Inflammatory macrophage treated with lipopolysaccharide for 1 hour (primary cell): Measurements from ENCODE around the gene GSTCD.
"Not testable (repeated sequence)": the region's sequence is repeated elsewhere in the genome, so short reads cannot be mapped to it uniquely, and the experiment has no call there.

Source experiments
- DNase-seq, 2 donors: peaks; one replicate each; pipeline ENCODE4 v3.0.0-alpha.2; 2020 to 2022

Gene GSTCD

DNA sequence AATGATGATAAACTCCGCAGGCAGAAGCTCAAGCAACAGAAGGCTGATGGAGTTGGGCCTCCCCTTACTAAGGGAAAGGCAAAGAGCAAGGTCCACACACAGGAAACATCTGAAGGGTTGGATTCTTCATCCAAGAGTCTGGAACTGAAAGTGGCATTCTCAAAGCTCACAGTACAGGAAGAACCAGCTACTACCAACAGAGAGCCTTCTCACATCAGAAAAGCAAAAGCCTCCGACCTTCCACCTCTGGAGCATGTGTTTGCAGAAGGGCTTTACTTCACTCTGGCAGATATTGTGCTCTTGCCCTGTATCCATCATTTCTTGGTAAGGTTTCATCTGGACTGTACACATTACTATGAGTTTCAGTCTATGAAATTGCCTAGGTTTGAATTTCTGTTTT is 10.6 kb downstream of the GSTCD start:
- DNase-seq: no peak

DNA sequence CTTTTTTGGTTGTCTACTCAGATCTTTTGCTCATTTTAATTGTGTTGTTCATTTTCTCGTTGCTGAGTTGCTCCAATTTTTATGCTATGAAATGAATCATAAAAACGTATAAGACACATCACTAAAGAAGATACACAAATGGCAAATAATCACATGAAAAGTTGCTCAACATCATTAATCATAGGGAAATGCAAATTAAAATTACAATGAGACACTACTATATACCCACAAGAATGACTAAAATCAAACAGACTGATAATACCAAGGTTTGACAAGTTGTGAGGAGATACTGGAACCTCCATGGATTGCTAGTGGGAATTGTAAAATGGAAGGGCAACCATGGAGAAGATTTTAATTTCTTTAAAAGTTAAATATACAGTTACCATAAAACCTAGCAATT is 17.0 kb downstream of the GSTCD start:
- DNase-seq: no peak

DNA sequence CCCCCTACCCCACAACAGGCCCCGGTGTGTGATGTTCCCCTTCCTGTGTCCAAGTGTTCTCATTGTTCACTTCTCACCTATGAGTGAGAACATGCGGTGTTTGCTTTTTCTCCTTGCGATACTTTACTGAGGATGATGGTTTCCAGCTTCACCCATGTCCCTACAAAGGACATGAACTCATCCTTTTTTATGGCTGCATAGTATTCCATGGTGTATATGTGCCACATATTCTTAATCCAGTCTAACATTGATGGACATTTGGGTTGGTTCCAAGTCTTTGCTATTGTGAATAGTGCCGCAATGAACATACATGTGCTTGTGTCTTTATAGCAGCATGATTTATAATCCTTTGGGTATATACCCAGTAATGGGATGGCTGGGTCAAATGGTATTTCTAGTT is 21.3 kb downstream of the GSTCD start:
- not testable (repeated sequence) for DNase-seq

DNA sequence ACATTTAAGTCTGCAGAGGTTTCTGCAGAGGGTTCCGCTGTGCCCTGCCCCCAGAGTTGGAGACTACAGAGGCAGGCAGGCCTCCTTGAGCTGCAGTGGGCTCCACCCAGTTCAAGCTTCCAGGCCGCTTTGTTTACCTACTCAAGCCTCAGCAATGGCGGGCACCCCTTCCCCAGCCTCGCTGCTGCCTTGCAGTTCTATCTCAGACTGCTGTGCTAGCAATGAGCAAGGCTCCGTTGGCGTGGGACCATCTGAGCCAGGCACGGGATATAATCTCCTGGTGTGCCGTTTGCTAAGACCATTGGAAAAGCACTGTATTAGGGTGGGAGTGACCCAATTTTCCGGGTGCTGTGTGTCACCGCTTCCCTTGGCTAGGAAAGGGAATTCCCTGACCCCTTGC is 26.6 kb downstream of the GSTCD start:
- DNase-seq: not testable (repeated sequence)

DNA sequence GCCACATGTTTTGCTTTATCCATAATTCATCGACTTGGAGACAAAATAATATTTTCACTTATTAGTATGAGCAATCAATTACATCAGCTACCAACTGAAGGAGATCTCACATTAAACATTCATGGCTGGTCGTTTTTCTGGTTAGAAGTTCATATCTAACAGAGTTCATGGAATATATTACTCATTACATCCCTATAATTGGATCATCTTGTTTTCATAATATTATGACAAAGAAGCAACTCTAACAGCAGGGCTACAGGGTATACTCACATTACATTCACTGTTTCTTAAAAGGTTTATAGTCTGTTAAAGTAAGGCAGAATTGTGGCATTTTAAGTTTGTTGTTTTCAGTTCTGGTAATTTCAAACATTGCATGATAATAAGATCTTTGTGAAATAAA is 33.0 kb downstream of the GSTCD start:
- no peak for DNase-seq

DNA sequence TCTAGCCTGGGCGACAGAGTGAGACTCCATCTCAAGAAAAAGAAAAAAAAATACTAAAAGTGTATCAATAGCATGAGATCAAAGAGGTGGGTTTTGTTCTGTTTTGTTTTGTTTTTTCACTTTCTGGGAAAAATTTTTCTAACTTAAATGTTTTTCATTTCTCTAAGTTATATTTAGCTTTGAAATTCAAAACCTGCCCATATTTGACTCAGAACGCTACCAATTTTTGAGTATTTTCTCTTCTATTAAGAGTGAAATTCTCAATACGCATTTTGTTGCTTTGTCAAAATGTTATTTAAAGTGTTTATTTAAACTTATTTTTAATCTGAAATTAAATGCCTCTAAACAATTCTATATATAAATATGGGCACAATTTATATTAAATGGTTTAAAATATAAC is 39.6 kb downstream of the GSTCD start:
- DNase-seq: no peak

DNA sequence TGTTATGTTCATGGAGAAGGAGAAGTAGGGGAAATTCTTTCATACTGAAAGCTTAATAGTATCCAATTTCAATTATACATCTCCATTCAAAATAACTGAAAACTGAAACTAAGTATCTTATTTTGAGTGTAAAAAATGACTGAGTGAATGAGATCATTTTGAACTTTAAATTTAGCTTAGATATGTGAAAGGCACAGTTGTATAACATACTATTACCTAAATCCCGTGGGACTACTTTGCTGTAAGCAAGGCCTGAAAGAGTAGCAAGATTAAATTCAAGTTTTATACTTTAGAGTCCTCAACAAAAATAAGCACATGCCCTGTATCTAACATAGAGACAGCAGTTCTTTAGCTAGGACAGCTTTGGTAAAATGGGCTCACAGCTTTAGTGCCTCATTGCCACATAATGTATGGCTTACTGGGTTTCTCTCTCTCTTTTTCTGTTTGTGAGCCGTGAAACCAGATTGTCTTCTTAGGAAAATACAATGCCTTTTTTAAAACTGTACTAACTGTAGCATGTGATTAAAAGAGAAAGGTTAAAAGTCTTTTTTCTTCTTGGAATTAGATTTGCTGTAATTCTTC is 43.2 kb downstream of the GSTCD start:
- DNase-seq: no peak

DNA sequence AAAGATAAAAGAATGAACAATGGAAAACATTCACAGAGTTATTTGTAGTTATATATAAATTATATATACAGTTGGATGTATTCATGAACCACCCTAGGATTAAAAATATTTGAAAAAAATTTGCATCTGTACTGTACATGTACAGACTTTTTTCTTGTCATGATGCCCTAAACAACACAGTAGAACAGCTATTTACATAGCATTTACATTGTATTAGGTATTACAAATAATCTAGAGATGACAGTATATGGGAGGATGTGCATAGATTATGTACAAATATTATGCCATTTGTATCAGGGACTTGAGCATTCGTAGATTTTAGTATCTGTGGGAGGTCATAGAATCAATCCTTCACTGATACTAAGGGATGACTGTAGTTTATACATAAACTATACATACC is 44.8 kb downstream of the GSTCD start:
- no peak for DNase-seq

DNA sequence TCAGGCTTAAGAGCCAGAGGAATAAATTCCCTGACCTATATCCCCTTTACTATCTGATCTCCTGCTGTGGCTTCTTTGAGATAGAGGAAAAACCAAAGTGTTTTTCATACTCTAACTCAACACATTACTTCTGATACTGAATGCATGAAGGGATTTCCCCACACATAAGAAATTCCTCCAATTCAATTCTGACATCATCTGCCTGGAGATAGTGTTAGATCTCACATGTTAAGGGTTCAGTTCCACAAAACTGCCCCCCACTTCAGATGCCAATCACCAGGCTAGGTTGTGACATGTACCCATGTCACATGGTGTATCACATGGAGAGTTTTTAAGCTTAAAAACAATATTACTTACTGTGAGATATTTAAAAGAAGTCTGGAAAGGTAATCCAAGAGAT is 46.8 kb downstream of the GSTCD start:
- peak; percentile 18 to 45 for DNase-seq

DNA sequence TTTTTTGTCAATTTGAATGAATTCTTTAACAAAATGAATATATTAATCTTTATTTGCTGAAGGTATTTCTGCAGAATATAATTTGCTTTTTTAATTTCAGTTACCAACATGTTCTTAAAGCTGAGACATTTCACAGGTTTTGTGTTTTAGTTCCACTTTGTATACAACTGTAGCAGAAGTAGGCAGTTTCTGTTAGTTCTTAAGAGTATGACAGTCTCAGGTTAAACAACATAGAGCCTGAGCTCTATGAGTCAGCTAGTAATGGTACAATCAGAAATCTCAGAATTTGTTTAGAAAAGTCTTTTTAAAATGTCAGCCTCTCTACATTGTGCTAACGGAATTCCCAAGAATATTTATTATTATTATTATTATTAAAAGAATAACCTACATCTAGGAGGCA is 50.4 kb downstream of the GSTCD start:
- no peak for DNase-seq

DNA sequence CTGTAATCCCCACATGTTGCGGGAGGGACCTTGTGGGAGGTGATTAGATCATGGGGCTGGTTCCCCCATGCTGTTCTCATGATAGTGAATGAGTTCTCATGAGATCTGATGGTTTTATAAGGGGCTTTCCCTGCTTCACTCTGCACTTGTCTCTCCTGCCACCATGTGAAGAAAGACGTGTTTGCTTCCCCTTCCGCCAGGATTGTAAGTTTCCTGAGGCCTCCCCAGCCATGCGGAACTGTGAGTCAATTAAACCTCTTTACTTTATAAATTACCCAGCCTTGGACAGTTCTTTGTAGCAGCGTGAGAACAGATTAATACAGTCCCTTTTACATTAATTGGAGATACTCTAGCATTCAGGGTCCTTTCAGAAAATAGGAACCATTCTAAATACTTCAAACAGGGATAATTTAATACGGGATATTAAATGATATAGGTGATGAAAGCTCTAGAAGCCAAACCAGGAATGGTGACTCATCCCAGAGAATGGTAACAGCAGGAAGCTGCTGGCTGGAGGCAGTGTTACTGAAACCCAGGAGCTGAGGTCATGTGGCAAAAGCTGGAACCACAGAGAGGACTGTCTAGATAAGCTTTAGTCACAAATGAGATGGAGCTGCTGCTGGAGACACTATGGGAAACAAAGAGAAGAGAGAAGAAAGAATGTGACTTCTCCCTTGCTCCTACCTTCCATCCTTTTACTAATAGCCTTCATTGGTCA is 57.3 kb downstream of the GSTCD start:
- DNase-seq: no peak

DNA sequence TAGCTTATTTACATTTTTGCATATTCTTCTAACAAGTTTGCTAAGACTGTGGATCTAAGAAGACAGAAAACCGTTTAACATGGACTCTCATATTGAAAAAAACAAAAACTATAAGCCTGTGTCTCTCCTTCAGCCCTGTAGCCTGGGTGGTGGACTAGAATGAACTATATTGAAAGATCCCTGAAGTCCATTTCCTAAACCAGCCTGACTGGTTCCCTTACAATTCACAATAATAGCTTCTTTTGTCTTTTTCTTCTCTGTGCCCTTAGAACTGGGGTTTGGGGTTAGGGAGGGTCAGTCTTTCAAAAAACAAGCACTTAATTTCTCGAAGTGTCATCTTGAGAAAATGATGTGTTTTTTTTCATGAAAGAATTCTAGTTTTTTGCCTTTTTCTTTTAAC is 59.0 kb downstream of the GSTCD start:
- DNase-seq: no peak

DNA sequence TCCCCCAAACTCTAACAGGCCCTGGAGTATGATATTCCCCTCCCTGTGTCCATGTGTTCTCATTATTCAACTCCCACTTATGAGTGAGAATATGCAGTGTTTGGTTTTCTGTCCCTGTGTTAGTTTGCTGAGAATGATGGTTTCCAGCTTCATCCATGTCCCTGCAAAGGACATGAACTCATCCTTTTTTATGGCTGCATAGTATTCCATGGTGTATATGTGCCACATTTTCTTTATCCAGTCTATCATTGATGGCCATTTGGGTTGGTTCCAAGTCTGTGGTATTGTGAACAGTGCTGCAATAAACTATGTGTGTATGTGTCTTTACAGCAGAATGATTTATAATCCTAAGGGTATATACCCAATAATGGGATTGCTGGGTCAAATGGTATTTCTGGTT is 61.9 kb downstream of the GSTCD start:
- DNase-seq: not testable (repeated sequence)

DNA sequence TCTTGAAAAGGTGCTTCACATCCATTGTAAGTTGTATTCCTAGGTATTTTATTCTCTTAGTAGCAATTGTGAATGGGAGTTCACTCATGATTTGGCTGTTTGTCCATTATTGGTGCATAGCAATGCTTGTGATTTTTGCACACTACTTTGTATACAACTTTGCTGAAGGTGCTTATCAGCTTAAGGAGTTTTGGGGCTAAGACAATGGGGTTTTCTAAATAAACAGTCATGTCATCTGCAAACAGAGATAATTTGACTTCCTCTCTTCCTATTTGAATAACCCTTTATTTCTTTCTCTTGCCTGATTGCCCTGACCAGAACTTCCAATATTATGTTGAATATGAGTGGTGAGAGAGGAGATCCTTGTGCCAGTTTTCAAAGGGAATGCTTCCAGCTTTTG is 63.5 kb downstream of the GSTCD start:
- not testable (repeated sequence) for DNase-seq

DNA sequence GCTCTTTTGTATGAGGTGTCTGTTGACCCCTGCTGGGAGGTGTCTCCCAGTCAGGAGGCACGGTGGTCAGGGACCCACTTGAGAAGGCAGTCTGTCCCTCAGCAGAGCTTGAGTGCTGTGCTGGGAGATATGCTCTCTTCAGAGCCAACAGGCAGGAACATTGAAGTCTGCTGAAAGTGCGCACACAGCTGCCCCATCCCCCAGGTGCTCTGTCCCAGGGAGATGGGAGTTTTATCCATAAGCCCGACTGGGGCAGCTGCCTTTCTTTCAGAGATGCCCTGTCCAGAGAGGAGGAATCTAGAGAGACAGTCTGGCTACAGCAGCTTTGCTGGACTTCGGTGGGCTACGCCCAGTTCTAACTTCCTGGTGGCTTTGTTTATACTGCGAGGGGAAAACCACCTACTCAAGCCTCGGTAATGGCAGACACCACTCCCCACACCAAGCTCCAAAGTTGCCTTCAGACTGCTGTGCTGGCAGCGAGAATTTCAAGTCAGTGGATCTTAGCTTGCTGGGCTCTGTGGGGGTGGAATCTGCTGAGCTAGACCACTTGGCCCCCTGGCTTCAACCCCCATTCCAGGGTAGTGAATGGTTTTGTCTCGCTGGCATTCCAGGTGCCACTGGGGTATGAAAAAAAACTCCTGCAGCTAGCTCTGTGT is 67.3 kb downstream of the GSTCD start:
- DNase-seq: not testable (repeated sequence)

DNA sequence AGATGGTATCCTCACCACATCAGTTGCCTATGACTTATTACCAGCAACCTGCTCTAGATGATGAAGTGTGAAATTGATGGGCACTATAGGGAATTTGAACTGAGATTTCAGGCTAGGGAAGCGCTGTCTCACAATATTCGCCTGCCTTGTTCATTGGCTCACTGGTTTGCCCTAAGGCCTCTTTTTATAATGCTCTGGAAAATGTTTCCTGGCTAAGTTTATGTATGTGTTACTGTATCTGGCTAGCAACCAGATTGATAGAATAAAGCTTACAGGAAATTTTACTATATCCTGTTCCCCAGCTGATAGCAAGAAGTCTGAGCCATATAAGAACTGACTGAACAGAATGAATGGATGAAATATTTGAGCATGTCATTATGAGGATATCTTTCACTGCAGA is 71.6 kb downstream of the GSTCD start:
- no peak for DNase-seq

DNA sequence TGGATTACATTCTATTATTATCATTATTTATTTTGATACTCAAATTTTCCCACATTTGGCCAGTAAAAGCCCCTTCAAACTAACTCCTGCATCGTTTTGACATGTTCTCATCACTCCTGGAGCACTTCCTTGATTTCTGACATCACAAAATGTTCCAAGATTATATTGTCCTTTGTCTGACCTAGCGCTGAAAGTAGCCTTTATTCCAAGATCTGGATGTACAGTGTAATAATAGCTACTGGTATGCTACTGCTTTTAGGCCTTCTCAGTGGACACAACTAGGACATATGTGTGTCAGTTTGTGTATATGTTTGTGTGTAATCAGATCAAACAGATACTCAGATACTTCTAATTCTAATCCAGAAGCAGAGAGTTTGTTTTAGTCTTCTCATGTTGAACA is 76.2 kb downstream of the GSTCD start:
- DNase-seq: no peak

DNA sequence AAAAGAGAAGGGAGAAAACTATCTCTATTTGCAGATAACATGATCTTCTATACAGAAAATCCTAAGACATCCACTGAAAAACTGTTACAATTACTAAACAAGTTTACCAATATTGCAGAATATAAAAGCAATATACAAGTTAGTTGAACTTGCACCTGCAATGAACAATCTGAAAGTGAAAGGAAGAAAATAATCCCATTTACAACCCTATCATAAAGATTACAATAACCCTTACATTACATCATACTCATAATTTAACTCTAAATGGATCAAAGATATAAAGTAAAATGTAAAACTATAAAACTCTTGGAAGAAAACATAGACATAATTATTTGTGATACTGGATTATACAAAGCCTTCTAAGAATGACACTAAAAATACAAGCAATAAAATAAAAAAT is 77.2 kb downstream of the GSTCD start:
- no peak for DNase-seq

DNA sequence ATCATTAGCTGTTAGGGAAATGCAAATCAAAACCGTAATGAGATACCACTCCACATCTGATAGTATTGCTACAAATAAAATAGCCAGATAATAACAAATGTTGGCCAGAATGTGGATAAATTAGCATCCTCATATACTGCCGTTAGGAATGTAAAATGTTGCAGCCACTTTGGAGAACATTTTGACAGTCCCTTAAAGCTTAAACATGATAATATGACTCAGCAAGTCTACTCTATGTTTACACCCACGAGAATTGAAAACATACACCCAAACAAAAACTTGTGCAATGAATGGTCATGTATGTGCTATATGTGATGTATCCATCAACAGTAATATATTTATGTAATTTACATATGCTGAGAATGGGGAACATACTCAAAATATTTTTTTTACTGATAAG is 78.2 kb downstream of the GSTCD start:
- no peak for DNase-seq

DNA sequence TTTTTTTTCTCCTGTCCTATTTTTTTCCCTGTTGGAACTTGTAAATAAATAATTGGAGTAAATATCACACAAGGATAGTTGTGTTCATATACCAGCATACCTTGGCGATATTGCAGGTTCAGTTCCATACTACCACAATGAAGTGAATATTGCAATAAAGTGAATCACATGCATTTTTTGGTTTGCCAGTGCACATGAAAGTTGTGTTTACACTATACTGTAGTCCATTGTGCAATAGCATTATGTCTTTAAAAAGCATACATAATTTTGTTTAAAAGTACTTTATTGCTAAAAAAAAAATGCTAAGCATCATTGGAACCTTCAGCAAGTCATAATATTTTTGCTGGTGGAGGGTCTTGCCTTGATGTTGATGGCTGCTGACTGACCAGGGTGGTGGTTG is 88.6 kb downstream of the GSTCD start:
- DNase-seq: no peak

DNA sequence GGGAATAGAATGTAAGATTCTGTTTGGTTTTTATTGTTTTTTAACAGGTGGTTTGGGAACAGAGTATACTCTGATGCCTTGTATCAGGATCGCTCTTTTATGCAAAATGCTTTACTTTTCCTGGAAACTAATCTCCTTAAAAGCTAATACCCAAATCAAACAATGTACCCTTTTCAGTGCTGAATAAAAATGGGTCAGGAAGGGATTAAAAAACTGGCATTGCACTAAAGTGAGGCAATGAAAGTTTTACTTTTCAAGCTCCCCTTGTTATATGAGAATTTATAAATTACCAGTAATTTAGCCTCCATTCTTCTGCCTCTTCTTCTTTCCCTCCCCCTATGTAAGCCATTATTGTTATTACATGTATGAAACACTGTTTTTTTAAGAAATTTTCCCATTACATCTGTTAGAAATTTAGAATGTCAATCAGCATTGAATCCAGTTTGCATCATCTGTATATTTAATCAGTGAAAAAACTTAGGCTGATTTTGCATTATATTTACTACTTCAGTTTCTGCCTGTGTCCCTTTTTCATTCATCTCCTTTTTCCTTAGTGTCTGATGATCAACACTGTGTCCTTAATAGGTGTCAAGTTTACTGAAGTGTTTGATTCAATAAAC is 97.0 kb downstream of the GSTCD start:
- DNase-seq: no peak

DNA sequence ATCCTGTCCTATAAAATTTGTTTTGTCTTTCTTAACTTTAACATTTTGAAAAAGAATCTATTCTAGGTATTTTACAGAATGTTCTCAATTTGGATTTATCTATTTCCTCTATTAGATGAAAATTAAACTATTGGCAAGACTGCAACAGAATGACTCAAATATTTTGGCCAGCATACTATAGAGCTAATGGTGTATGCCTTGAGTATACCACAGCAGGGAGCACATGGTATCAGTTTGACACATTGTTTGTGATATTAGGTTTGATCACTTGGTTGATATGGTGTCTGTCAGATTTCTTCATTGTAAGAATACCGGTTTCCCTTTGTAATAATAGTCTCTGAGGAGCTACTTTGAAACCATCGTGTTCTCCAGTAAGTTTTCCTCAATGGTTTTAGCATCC is 98.9 kb downstream of the GSTCD start:
- DNase-seq: no peak

DNA sequence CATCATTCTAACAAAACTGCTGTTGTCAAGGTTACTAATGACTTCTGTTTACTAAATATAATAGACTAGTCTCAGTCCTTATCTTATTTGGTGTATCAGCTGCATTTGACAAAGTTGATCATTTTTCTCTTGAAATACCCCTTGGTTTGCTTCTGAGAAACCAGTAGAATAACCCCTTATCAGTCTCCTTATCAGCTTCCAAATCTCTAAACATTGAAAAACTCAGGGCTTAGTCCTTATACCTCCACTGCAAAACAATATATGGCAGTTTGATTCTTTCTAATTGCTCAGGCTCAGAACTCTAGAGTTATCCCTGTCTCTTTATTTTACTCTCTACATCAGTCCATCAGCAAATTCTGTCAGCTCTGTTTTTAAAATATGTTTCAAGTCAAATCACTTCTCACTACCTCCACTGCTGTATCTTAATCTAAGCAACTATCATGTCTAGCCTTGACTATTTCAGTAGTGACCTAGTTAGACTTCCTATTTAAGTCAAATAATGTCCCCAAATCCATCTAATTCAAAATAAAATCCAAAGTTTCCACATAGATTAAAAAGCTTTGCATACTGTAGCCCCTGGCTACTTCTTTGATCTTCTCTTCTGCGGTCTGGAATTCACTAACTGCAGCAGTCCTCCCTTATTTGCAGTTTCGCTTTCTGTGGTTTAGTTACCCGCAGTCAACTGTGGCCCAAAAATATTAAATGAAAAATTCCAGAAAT is 99.6 kb downstream of the GSTCD start:
- DNase-seq: no peak

DNA sequence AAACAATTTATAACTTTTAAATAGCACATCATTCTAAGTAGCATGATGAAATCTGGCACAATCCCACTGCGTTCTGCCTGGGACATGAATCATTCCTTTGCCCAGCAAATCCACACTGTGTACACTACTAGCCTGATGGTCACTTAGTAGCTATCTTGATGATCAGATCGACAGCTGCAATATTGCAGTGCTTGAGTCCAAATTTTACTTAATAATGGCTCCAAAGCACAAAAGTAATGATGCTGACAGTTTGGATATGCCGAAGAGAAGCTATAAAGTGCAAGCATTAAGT is 100.1 kb downstream of the GSTCD start:
- no peak for DNase-seq
